BJ (cell line): ENCODE results near the gene GRB14. TPM values are rescaled to one million over a fixed set of nuclear protein-coding genes. Genes with fewer than 3 reads are reported as not detected.

ENCODE experiments used
- CTCF ChIA-PET: fragments of 350-600 bp; formaldehyde crosslinking; extraction: SDS; loops from one replicate; lab custom pipeline; 2021; ENCODE audit warnings: antibody characterized with exemption, inconsistent platforms; lab: Yijun Ruan, JAX
- POLR2A ChIA-PET: fragments of 300-600 bp; sonication (Branson Sonifier 250); formaldehyde crosslinking; extraction: SDS; loops from one replicate; lab custom pipeline; 2021; ENCODE audit warnings: antibody characterized with exemption; lab: Charles Lee
- DNase-seq: peaks from one replicate; pipeline ENCODE4 v3.0.0-alpha.2; 2011; ENCODE audit warnings: low read depth
- H3K27me3 ChIP-seq: 2 replicates; pipeline ENCODE4 v1.6.0; 2011; ENCODE audit warnings: low read length; ENCODE audit not compliant: control insufficient read depth, insufficient read depth
- H3K36me3 ChIP-seq: 2 replicates; pipeline ENCODE4 v1.5.1; 2011; ENCODE audit warnings: low read length; ENCODE audit not compliant: control insufficient read depth, insufficient read depth
- H3K4me3 ChIP-seq: 2 replicates; pipeline ENCODE4 v1.5.1; 2011; ENCODE audit warnings: low read depth, mild to moderate bottlenecking, control low read depth, low read length
- polyA plus RNA-seq: library from polyadenylated mRNA; depleted of rRNA; stranded (reverse); fragments of >200 nt; gene quantifications from 2 replicates; pipeline ENCODE4 v1.2.3, GENCODE V29; 2011
- TF ChIP-seq, protein P1 (sequence below): IDR thresholded peaks from 2 replicates; pipeline ENCODE4 v1.5.1; 2011; ENCODE audit warnings: low read depth, mild to moderate bottlenecking, control low read depth, inconsistent platforms, low read length, moderate library complexity; ENCODE audit not compliant: insufficient read depth

GRB14 gene
- polyA plus RNA-seq, 1 experiment = 0.29 TPM

- ChIA-PET POLR2A (no interaction called here), CTCF (no interaction called here)
- TF ChIP-seq, protein P1, sequence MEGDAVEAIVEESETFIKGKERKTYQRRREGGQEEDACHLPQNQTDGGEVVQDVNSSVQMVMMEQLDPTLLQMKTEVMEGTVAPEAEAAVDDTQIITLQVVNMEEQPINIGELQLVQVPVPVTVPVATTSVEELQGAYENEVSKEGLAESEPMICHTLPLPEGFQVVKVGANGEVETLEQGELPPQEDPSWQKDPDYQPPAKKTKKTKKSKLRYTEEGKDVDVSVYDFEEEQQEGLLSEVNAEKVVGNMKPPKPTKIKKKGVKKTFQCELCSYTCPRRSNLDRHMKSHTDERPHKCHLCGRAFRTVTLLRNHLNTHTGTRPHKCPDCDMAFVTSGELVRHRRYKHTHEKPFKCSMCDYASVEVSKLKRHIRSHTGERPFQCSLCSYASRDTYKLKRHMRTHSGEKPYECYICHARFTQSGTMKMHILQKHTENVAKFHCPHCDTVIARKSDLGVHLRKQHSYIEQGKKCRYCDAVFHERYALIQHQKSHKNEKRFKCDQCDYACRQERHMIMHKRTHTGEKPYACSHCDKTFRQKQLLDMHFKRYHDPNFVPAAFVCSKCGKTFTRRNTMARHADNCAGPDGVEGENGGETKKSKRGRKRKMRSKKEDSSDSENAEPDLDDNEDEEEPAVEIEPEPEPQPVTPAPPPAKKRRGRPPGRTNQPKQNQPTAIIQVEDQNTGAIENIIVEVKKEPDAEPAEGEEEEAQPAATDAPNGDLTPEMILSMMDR = no peak
- H3K36me3 ChIP-seq = no peaks in the 10 kb centered on the region
- DNase-seq = no peak
- no peak overlapping the region for H3K4me3 ChIP-seq
- no peaks in the 10 kb centered on the region for H3K27me3 ChIP-seq
Observed at GRCh38 chr2:164522561-164522981, 98.7 kb downstream of the GRB14 start.

DNA sequence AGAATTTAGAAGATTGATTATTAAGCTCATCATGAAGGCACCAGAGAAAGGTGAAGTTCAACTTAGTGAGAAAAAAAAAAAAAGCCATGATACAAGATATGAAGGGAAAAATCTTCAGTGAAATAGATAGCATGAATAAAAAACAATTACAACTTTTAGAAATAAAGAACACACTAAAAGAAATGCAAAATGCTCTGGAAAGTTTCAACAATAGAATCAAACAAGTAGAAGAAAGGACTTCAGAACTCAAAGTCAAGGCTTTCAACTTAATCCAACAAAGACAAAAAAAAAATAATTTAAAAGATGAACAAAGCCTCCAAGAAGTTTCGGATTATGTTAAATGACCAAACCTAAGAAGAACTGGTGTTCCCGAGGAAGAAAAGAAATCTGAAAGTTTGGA is 105.5 kb downstream of the GRB14 start:
- no peak for DNase-seq
- Histone ChIP-seq H3K27me3 (no peaks in the 10 kb centered on the region), H3K4me3 (no peak overlapping the region), H3K36me3 (no peaks in the 10 kb centered on the region)
- TF ChIP-seq, protein P1 = no peak
- CTCF ChIA-PET = interaction anchor here (0.5 kb wide), 1 partner anchor 370 kb away, joined by 3 read pairs; no protein-coding TSS in a partner anchor
- POLR2A ChIA-PET = no interaction called here

- H3K4me3 ChIP-seq = no peak overlapping the region
- ChIA-PET POLR2A (no interaction called here), CTCF (no interaction called here)
- no peaks in the 10 kb centered on the region for H3K36me3 ChIP-seq
- DNase-seq = no peak
- TF ChIP-seq, protein P1 = no peak
- no peaks in the 10 kb centered on the region for H3K27me3 ChIP-seq
Observed at GRCh38 chr2:164515030-164515429, 106.3 kb downstream of the GRB14 start.

DNA sequence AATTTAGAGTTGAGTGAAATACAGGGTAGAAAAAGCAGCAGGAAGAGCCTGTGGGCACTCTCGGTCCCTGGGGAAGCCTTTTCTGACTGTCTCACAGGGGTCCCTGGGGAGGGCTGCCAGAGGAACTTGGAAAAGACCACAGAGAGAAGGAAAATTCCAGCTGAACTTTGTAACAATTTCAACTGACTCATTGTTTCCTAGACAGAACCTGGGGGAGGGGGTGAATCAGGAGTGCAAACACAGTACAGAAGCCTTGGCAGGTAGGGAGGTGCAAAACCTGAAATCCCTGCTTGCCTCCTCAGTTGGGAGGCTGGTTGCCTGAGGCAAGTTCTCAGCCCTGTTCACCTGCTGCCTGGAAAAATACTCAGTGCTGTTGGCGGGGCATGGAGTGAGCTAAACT is 106.8 kb downstream of the GRB14 start:
- no peak overlapping the region for H3K4me3 ChIP-seq
- no peak for DNase-seq
- POLR2A ChIA-PET = no interaction called here
- TF ChIP-seq, protein P1 = no peak
- H3K27me3 ChIP-seq = no peaks in the 10 kb centered on the region
- no peaks in the 10 kb centered on the region for H3K36me3 ChIP-seq
- CTCF ChIA-PET = no interaction called here

- DNase-seq = no peak
- ChIA-PET POLR2A (no interaction called here), CTCF (interaction anchor here (1.3 kb wide), 1 partner anchor 25 kb away, joined by 3 read pairs; no protein-coding TSS in a partner anchor)
- Histone ChIP-seq H3K36me3 (no peaks in the 10 kb centered on the region), H3K27me3 (no peaks in the 10 kb centered on the region), H3K4me3 (no peak overlapping the region)
- TF ChIP-seq, protein P1 = no peak
Observed at GRCh38 chr2:164512871-164513270, 108.4 kb downstream of the GRB14 start.
